MM.1S (cell line): ENCODE data around the gene ZNF335.

Experiments
- DNase-seq: peaks from one replicate; pipeline ENCODE4 v3.0.0-alpha.2; 2015
- H2AFZ ChIP-seq: fragments of 300-600 bp; sonication (generic); 2 replicates; pipeline ENCODE4 v1.6.0; 2016; ENCODE audit warnings: antibody characterized with exemption, low read length
- H3F3A ChIP-seq: fragments of 300-600 bp; sonication (generic); 2 replicates; pipeline ENCODE4 v1.6.1; 2016; ENCODE audit warnings: mild to moderate bottlenecking, antibody characterized with exemption, low read length, moderate library complexity, mixed read lengths; ENCODE audit not compliant: insufficient read depth
- H3K27ac ChIP-seq: fragments of 300-600 bp; sonication (generic); 2 replicates; pipeline ENCODE4 v1.5.1; 2016; ENCODE audit warnings: mild to moderate bottlenecking, low read length
- H3K27me3 ChIP-seq: fragments of 300-600 bp; sonication (generic); replicated peaks from 2 replicates; pipeline ENCODE4 v1.6.0; 2016; ENCODE audit warnings: low read length; ENCODE audit not compliant: insufficient read depth
- H3K36me3 ChIP-seq: fragments of 300-600 bp; sonication (generic); replicated peaks from 2 replicates; pipeline ENCODE4 v1.6.1; 2016; ENCODE audit warnings: mild to moderate bottlenecking, low read length, mixed read lengths; ENCODE audit not compliant: insufficient read depth
- H3K4me1 ChIP-seq: fragments of 300-600 bp; sonication (generic); 2 replicates; pipeline ENCODE4 v1.6.1; 2016; ENCODE audit warnings: low read length, mixed read lengths
- H3K4me2 ChIP-seq: fragments of 300-600 bp; sonication (generic); 2 replicates; pipeline ENCODE4 v1.6.0; 2016; ENCODE audit warnings: low read depth, low read length
- H3K4me3 ChIP-seq: fragments of 300-600 bp; sonication (generic); 2 replicates; pipeline ENCODE4 v1.5.1; 2016; ENCODE audit warnings: low read length, mixed read lengths
- H3K79me2 ChIP-seq: fragments of 300-600 bp; sonication (generic); 2 replicates; pipeline ENCODE4 v1.6.1; 2016; ENCODE audit warnings: mixed run types, low read length, mixed read lengths
- H3K9ac ChIP-seq: fragments of 300-600 bp; sonication (generic); 2 replicates; pipeline ENCODE4 v1.6.1; 2016; ENCODE audit warnings: low read length, mixed read lengths
- H3K9me2 ChIP-seq: fragments of 300-600 bp; sonication (generic); replicated peaks from 2 replicates; pipeline ENCODE4 v1.6.1; 2016; ENCODE audit warnings: mild to moderate bottlenecking, low read length, mixed read lengths; ENCODE audit not compliant: insufficient read depth
- H3K9me3 ChIP-seq: fragments of 300-600 bp; sonication (generic); replicated peaks from 2 replicates; pipeline ENCODE4 v1.6.1; 2016; ENCODE audit warnings: mild to moderate bottlenecking, low read length, mixed read lengths; ENCODE audit not compliant: insufficient read depth
- H4K20me1 ChIP-seq: fragments of 300-600 bp; sonication (generic); 2 replicates; pipeline ENCODE4 v1.6.1; 2016; ENCODE audit warnings: mild to moderate bottlenecking, low read length, moderate library complexity, mixed read lengths; ENCODE audit not compliant: insufficient read depth
- EZH2 ChIP-seq: fragments of 300-600 bp; sonication (generic); optimal IDR thresholded peaks from 2 replicates; pipeline ENCODE3; 2017; ENCODE audit warnings: low read depth, mild to moderate bottlenecking, antibody characterized with exemption, low read length, mixed read lengths
- EZH2phosphoT487 ChIP-seq: fragments of 300-600 bp; sonication (generic); IDR thresholded peaks from 2 replicates; pipeline ENCODE4 v1.6.1; 2018; ENCODE audit warnings: antibody characterized with exemption, low read length
- TF ChIP-seq, protein P1 (sequence below): fragments of 300-600 bp; sonication (generic); IDR thresholded peaks from 2 replicates; pipeline ENCODE4 v1.5.1; 2016; ENCODE audit warnings: antibody characterized with exemption, low read length, mixed read lengths

ZNF335 gene

DNA sequence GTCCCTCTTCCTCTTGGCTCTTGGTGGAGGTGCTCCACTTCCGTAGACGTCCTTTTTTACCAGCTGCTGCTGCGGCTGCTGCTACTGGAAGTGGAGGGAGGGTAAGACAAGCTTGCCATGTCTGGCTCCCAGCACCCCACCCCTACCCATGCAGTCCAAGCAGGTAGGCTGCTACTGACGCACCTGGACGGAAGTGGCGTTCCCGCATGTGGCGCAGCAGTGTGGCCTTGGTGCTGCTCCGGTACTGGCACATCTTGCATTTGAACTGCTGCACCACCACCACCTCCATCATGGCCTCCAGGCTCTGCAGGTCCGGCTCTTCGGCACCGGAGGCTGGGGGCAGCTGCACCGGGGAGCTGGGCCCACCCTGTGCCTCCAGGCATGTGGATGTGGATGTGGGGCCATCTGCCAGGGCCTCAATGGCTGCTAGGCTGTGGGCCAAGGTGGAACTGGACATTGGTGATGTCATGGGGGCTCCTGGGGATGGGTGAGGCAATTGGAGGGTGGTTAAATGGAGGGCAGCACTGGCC, 4.4 kb downstream of the ZNF335 start:
- DNase-seq, result no peak
- Histone ChIP-seq H3K27me3 (no peaks in the 10 kb centered on the region), H4K20me1 (no peaks in the 10 kb centered on the region), H3K4me1 (peaks cover 14% of the 10 kb centered on the region), H3K27ac (no peak overlapping the region), H3K9ac (no peak overlapping the region), H3K4me2 (no peak overlapping the region), H3F3A (peaks cover 9% of the 10 kb centered on the region; the same call in 1 of the 2 replicates), H3K9me3 (no peaks in the 10 kb centered on the region), H3K79me2 (peaks cover 38% of the 10 kb centered on the region), H3K9me2 (no peaks in the 10 kb centered on the region), H3K4me3 (no peak overlapping the region), H3K36me3 (peaks cover 3% of the 10 kb centered on the region), H2AFZ (no peak overlapping the region)
- no peak for TF ChIP-seq EZH2
- TF ChIP-seq, protein P1, sequence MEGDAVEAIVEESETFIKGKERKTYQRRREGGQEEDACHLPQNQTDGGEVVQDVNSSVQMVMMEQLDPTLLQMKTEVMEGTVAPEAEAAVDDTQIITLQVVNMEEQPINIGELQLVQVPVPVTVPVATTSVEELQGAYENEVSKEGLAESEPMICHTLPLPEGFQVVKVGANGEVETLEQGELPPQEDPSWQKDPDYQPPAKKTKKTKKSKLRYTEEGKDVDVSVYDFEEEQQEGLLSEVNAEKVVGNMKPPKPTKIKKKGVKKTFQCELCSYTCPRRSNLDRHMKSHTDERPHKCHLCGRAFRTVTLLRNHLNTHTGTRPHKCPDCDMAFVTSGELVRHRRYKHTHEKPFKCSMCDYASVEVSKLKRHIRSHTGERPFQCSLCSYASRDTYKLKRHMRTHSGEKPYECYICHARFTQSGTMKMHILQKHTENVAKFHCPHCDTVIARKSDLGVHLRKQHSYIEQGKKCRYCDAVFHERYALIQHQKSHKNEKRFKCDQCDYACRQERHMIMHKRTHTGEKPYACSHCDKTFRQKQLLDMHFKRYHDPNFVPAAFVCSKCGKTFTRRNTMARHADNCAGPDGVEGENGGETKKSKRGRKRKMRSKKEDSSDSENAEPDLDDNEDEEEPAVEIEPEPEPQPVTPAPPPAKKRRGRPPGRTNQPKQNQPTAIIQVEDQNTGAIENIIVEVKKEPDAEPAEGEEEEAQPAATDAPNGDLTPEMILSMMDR, result no peak
- no peak for TF ChIP-seq EZH2phosphoT487

- Histone ChIP-seq H3K4me3 (no peak overlapping the region), H3F3A (peaks cover 4% of the 10 kb centered on the region; the same call in 1 of the 2 replicates), H2AFZ (no peak overlapping the region), H3K9me3 (no peaks in the 10 kb centered on the region), H3K9ac (no peak overlapping the region), H3K36me3 (peaks cover 3% of the 10 kb centered on the region), H3K4me1 (peaks cover 12% of the 10 kb centered on the region), H3K27me3 (no peaks in the 10 kb centered on the region), H3K4me2 (no peak overlapping the region), H3K27ac (no peak overlapping the region), H3K79me2 (peaks cover 26% of the 10 kb centered on the region), H3K9me2 (no peaks in the 10 kb centered on the region), H4K20me1 (no peaks in the 10 kb centered on the region)
- DNase-seq, result no peak
- TF ChIP-seq, protein P1, result no peak
- TF ChIP-seq EZH2phosphoT487 (no peak), EZH2 (no peak)
These were observed 6.6 kb downstream of the ZNF335 start for GRCh38 chr20:45965169-45966002.

DNA sequence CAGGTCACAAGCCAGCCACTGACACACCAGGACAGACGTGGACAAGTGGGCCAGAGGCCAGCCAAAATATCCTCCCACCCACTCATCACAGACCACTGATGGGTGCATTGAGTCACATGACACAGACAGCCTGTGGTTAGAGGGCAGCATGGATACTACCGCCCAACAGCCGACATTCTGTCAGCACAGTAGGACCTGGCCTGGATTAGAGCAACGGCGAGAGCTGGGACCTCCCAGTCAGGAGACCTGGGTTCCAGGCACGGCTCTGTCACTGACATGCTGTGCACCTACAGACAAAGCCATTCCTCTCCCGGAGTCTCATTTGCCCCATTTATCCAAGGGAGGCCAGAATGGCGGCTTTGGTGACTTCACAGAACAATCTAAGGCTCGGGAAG, 8.0 kb downstream of the ZNF335 start:
- H2AFZ ChIP-seq, result no peak overlapping the region
- H4K20me1 ChIP-seq, result no peaks in the 10 kb centered on the region
- no peak overlapping the region for H3K4me3 ChIP-seq
- no peak overlapping the region for H3K27ac ChIP-seq
- DNase-seq, result no peak
- H3K9me3 ChIP-seq, result no peaks in the 10 kb centered on the region
- H3K9ac ChIP-seq, result no peak overlapping the region
- no peak for TF ChIP-seq EZH2phosphoT487
- H3K27me3 ChIP-seq, result no peaks in the 10 kb centered on the region
- no peaks in the 10 kb centered on the region for H3K9me2 ChIP-seq
- no peak overlapping the region for H3K4me2 ChIP-seq
- H3K4me1 ChIP-seq, result no peaks in the 10 kb centered on the region
- H3K79me2 ChIP-seq, result peaks cover 12% of the 10 kb centered on the region
- H3F3A ChIP-seq, result no peaks in the 10 kb centered on the region
- H3K36me3 ChIP-seq, result peaks cover 3% of the 10 kb centered on the region
